Measurements from ENCODE around the gene SLC1A7.

Gene SLC1A7

GRCh38 chr1:53141487-53142055 lies 867 bp downstream of the SLC1A7 start:
- TF ChIP-seq, protein P1, sequence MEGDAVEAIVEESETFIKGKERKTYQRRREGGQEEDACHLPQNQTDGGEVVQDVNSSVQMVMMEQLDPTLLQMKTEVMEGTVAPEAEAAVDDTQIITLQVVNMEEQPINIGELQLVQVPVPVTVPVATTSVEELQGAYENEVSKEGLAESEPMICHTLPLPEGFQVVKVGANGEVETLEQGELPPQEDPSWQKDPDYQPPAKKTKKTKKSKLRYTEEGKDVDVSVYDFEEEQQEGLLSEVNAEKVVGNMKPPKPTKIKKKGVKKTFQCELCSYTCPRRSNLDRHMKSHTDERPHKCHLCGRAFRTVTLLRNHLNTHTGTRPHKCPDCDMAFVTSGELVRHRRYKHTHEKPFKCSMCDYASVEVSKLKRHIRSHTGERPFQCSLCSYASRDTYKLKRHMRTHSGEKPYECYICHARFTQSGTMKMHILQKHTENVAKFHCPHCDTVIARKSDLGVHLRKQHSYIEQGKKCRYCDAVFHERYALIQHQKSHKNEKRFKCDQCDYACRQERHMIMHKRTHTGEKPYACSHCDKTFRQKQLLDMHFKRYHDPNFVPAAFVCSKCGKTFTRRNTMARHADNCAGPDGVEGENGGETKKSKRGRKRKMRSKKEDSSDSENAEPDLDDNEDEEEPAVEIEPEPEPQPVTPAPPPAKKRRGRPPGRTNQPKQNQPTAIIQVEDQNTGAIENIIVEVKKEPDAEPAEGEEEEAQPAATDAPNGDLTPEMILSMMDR (conservative IDR thresholded peaks at IDR 0.05): no peak
- H3K27ac ChIP-seq: no peak overlapping the region

DNA sequence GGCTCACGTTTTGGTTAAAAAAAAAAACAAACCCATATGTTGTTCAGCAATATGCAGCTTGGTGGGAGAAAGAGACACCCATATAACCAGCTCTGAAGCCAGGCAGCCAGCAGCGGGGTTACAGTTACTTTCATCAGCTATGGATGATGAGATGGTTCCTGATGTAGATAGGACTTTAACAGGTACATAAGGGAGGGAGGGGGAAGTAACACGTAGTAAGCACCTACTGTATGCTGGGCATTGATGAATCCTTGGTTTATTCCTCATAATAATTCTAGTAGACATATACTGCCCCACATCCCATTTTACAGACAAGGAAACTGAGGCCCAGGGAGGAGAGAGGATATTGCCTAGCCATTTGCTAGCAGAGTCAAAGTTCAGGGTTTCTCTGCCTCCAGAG lies 2.0 kb downstream of the SLC1A7 start:
- TF ChIP-seq, protein P1 (conservative IDR thresholded peaks at IDR 0.05): no peak
- no peak overlapping the region for H3K27ac ChIP-seq

GRCh38 chr1:53139951-53140361 lies 2.5 kb downstream of the SLC1A7 start:
- TF ChIP-seq, protein P1 (conservative IDR thresholded peaks at IDR 0.05): no peak
- H3K27ac ChIP-seq: no peak overlapping the region

- no peak overlapping the region for H3K27ac ChIP-seq
- TF ChIP-seq, protein P1 (conservative IDR thresholded peaks at IDR 0.05): no peak
These were observed 3.2 kb downstream of the SLC1A7 start for GRCh38 chr1:53138991-53139884.

DNA sequence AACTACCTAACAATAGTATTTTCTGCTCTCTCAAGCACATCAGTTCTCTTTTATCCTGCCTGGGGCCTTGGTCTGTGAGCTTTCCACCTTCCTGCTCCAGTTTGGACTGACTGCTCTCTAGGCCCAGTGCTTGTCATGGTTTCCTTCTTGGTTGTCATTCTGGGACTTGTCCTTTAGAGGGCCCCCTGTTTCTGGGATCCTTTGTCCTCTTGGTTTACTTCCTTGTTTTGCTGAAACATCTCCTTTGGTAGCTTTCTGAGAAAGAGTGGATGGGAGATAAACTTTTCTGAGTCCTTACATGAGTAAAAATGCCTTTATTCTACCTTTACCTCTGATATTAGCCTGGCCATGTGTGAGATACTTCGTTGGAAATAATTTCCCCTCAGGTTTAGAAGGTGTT lies 4.7 kb downstream of the SLC1A7 start:
- TF ChIP-seq, protein P1 (conservative IDR thresholded peaks at IDR 0.05): no peak
- no peak overlapping the region for H3K27ac ChIP-seq

- H3K27ac ChIP-seq: no peak overlapping the region
- TF ChIP-seq, protein P1 (conservative IDR thresholded peaks at IDR 0.05): no peak
These were observed 6.7 kb downstream of the SLC1A7 start for GRCh38 chr1:53135735-53136114.

DNA sequence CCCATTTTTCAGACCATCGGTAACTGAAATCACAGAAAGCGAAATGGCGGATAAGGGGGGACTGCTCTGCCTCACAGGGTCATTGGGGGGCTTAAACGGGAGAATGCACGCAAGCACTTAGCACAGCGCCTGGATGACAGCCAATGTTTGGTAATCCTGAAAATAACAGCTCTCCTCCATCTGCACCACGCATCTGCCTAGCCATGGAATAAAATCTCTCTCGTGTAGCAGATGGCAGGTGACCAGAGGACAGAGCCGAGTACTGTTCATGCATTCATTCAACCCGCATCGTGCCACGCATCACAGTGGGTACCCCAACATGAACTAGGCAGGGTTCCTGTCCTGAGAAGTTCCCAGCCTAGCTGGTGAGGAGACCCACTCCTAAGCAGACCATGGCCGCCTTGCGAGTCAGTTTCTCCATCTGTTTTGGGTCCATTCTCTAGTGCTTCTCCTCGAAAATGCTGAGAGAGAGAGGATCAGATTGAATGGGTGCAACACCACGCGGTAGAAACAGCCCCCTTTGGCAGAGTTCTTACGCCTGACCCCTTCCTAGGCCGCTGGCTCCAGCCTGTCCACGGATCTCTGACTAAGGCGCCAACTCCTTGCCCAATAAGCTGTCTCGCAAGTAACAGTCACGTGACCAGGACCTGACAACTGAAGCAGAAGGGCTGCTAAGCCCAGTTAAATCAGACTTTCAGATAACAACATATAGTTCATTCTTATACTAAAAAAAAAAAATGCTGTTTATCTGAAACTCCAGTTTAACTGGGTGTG lies 7.3 kb downstream of the SLC1A7 start:
- TF ChIP-seq, protein P1 (conservative IDR thresholded peaks at IDR 0.05): no peak
- H3K27ac ChIP-seq: no peak overlapping the region
